ENCODE measurements around the gene ZDHHC4.
"Not testable (repeated sequence)": the region's sequence is repeated elsewhere in the genome, so short reads cannot be mapped to it uniquely, and the experiment has no call there.

Gene ZDHHC4

DNA sequence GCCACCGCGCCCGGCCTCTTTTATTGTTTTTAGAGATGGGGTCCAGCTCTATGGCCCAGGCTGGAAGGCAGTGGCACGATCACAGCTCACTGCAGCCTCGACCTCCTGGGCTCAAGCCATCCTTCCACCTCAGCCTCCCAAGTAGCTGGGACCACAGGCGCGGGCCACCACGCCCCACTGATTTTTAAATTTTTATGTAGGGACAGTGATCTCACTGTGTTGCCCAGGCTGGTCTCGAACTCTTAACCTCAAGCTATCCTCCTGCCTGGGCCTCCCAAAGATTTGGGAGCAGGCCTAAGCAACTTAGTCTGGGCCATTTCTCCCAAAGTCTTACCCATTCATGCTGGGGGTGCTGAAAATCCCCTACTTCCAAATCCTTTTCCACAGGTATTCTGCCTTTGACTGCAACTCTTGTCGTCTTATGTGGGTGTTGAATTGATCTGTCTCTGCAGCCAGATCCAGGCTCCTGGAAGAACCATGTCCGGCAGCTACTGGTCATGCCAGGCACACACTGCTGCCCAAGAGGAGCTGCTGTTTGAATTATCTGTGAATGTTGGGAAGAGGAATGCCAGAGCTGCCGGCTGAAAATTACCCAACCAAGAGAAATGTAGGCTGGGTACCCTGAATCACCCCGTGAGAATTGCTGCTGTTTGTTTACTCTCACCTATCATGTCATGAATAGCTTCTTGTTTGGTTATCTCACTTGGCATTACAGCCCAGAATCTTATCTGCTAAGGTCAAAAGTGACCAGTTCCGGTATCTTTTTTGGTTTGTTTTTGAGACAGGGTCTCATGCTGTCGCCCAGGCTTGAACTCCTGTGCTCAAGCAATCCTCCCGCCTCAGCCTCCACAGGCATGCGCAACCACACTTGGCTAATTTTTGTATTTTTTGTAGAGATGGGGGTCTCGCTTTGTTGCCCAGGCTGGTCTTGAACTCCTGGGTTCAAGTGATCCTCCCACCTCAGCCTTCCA, 1.1 kb downstream of the ZDHHC4 start:
- no peak for DNase-seq (ENCODE audit: low spot score)
- TF ChIP-seq, protein P1, sequence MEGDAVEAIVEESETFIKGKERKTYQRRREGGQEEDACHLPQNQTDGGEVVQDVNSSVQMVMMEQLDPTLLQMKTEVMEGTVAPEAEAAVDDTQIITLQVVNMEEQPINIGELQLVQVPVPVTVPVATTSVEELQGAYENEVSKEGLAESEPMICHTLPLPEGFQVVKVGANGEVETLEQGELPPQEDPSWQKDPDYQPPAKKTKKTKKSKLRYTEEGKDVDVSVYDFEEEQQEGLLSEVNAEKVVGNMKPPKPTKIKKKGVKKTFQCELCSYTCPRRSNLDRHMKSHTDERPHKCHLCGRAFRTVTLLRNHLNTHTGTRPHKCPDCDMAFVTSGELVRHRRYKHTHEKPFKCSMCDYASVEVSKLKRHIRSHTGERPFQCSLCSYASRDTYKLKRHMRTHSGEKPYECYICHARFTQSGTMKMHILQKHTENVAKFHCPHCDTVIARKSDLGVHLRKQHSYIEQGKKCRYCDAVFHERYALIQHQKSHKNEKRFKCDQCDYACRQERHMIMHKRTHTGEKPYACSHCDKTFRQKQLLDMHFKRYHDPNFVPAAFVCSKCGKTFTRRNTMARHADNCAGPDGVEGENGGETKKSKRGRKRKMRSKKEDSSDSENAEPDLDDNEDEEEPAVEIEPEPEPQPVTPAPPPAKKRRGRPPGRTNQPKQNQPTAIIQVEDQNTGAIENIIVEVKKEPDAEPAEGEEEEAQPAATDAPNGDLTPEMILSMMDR (IDR thresholded peaks at IDR 0.05; ENCODE audit: extremely low read depth, missing control alignments) = no peak

DNA sequence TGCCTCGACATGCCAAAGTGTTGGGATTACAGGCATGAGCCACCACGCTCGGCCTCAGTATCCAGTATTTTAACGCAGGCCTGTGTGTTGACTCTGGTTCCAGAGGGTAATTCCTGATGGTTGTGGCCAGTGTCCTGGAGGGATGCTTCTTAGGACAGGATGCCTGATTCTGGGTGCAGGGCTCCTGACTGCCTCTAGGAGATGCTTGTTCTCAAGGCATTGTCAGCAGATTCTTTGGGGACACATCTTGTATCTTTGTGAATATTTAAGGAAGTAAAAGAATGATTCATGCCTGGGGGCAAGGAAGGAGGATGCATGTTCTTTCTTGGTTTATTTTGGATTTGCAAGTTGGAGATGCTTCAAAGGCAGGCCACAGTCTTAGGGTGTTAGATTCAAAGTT, 2.2 kb downstream of the ZDHHC4 start:
- TF ChIP-seq, protein P1 (IDR thresholded peaks at IDR 0.05; ENCODE audit: extremely low read depth, missing control alignments) = no peak
- no peak for DNase-seq (ENCODE audit: low spot score)

DNA sequence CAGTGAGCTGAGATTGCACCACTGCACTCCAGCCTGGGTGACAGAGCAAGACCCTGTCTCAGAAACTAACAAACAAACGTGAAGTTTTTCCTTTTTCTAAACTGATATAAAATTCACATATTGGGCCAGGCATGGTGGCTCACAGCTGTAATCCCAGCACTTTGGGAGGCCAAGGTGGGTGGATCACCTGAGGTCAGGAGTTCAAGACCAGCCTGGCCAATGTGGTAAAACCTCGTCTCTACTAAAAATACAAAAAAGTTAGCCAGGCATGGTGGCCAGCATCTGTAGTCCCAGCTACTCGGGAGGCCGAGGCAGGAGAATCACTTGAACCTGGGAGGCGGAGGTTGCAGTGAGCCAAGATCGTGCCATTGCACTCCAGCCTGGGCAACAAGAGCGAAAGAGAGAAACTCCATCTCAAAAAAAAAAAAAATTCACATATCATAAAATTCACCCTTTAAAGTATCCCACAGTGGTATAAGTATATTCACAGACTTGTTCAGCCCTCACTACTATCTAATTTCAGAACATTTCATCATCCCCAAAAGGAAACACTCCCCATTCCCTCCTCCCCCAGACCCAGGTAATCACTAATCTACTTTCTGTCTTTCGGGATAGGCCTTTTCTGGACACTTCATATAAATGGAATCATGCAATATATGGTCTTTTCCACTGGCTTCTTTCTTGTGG, 8.6 kb downstream of the ZDHHC4 start:
- DNase-seq (ENCODE audit: low spot score) = not testable (repeated sequence)

DNA sequence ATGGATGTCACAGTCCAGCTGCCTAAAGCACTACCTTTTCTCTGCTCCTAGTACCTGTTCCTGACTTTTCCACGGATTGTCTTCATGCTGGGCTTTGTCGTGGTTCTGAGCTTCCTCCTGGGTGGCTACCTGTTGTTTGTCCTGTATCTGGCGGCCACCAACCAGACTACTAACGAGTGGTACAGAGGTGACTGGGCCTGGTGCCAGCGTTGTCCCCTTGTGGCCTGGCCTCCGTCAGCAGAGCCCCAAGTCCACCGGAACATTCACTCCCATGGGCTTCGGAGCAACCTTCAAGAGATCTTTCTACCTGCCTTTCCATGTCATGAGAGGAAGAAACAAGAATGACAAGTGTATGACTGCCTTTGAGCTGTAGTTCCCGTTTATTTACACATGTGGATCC, 11.3 kb downstream of the ZDHHC4 start:
- DNase-seq (ENCODE audit: low spot score) = no peak
- TF ChIP-seq, protein P1 (IDR thresholded peaks at IDR 0.05; ENCODE audit: extremely low read depth, missing control alignments) = no peak

DNA sequence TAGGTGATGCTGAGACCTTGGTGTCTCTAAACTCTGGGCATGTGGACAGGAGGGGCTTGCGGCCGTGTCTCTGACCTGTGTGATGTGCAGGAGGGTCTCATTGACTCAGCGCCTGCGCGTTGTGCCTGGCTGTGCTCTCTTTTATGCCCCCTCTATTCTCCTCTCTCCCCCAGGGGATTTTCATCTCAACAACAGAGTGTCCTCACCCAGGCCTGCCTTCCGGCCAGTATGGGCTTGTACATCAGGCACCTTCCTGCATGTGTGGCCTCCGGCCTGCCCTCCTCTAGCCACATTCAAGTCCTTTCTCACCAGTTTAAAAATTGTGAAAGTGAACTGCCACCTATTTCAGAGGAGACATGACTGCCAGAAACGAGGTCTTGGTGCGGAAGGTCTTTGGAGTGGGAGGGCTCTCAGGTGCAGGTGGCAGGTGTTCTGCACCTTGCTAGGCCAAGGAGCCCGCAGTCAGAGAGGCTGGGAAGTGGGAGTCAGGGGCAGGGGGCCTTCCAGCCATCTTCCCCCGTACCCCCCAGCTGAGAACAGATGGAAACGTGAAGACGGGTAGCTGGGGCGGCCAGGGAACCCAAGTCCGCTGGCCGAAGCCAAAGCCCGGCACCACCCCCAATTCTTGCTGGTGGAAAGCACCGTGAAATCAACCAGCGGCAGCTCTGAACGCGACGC, 12.0 kb downstream of the ZDHHC4 start:
- peak; percentile 7 for DNase-seq (ENCODE audit: low spot score)
- TF ChIP-seq, protein P1 (IDR thresholded peaks at IDR 0.05; ENCODE audit: extremely low read depth, missing control alignments) = no peak

DNA sequence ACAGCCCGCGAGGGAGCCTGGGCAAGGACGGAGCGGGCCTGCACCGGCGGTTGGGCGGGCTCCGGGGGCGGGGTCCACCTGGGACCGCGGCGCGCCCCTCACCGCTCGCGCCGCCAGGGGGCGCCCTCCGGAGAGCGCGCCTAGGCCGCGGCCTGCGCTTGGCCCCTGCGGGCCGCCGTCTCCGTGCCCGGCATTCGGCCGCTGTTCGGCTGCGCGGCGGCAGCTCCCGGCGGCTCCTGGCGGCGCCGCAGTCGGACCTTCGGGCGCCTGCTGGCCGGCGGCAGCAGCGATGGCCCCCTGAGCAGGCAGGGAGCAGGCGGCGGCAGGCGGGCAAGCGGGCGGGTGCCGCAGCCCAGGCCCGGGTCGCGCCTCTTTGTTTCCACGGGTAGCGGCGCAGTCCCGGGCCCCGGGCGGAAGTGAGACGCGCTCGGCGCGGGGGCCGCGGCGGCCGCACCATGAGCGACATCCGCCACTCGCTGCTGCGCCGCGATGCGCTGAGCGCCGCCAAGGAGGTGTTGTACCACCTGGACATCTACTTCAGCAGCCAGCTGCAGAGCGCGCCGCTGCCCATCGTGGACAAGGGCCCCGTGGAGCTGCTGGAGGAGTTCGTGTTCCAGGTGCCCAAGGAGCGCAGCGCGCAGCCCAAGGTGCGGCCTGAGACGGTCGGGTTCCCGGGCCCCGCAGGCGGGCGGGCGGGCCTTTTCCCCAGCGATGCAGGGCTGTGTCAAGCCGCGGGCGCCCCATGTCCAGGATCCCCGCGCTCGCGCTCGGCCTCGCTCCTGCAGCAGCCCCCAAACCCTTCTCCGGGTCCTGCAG, 12.8 kb downstream of the ZDHHC4 start, which contains the start of gene INTS15:
TSS of gene INTS15 (plus strand) at position 193 of the 816 bp plus-strand sequence. CDS start at position 456, 263 bp downstream.
- TF ChIP-seq, protein P1 (IDR thresholded peaks at IDR 0.05; ENCODE audit: extremely low read depth, missing control alignments) = peak; percentile 85
- DNase-seq (ENCODE audit: low spot score) = peak; percentile 96

DNA sequence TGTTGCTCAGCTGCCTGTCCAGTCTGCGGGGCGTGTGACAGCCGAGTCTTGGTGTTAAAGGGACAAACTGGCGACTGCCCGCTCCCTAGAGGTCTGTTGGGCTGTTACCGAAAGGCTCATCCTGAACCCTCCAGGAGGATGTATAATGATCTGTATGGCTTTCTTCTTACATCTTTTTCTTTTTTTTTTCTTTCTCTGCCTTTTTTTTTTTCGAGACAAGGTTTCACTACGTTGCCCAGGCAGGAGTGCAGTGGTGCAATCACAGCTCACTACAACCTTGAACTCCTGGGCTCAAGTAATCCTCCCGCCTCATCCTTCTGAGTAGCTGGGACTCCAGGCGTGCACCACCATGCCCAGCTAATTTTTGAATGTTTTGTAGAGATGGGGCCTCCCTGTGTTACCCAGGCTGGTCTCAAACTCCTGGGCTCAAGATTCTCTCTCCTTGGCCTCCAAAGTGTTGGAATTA, 13.4 kb downstream of the ZDHHC4 start:
- DNase-seq (ENCODE audit: low spot score) = no peak
- TF ChIP-seq, protein P1 (IDR thresholded peaks at IDR 0.05; ENCODE audit: extremely low read depth, missing control alignments) = no peak

Data from GM20000 (cell line).